B cell (primary cell): Measurements from ENCODE around the gene PTBP3. TPM values are rescaled to one million over a fixed set of nuclear protein-coding genes. Genes with fewer than 3 reads are reported as not detected.

Source experiments
- ATAC-seq: fragments of 200-7000 bp; cut with Tn5 transposase; one replicate; pipeline ENCODE4 v1.10.0; 2021; ENCODE audit warnings: low read depth, mild to moderate bottlenecking, moderate number of reproducible peaks, moderate library complexity
- CTCF ChIA-PET: fragments of 350-600 bp; sonication (Branson Sonifier 250); formaldehyde crosslinking; loops from one replicate; lab custom pipeline; 2021; ENCODE audit warnings: antibody characterized with exemption, inconsistent platforms; lab: Charles Lee
- POLR2A ChIA-PET: fragments of 350-600 bp; sonication (Branson Sonifier 250); formaldehyde crosslinking; loops from one replicate; lab custom pipeline; 2021; ENCODE audit warnings: antibody characterized with exemption; lab: Charles Lee
- DNase-seq: peaks from one replicate; pipeline ENCODE4 v3.0.0; 2013
- H2AFZ ChIP-seq: 2 replicates; pipeline ENCODE4 v1.6.1; 2012; ENCODE audit warnings: mild to moderate bottlenecking, low read depth, low read length; ENCODE audit not compliant: insufficient read depth, poor library complexity, severe bottlenecking
- H3K27ac ChIP-seq, 2 donors: 1 replicate in 1 of 2; 2 replicates in 1 of 2; pipeline ENCODE4 v1.5.1; 2012 to 2013; ENCODE audit warnings: low read length in 2 of 2, mild to moderate bottlenecking in 2 of 2, moderate library complexity in 1 of 2
- H3K27me3 ChIP-seq, 4 experiments: fragments of 200-600 bp in 1 of 4; sonication (generic) in 1 of 4; replicated peaks in 1 of 4; 1 replicate in 2 of 4; 2 replicates in 2 of 4; pipeline versions ENCODE4 v1.6.1 to v1.7.0; 2013 to 2016; ENCODE audit warnings: low read length in 3 of 4, mild to moderate bottlenecking in 2 of 4, mixed read lengths in 1 of 4, moderate library complexity in 1 of 4; ENCODE audit not compliant: insufficient read depth in 4 of 4, control insufficient read depth in 3 of 4; ENCODE audit errors: control extremely low read depth in 1 of 4
- H3K36me3 ChIP-seq, 2 experiments: replicated peaks in 1 of 2; 1 replicate in 1 of 2; 2 replicates in 1 of 2; pipeline versions ENCODE4 v1.6.1 to v1.7.1; 2013; ENCODE audit warnings: low read length in 1 of 2; ENCODE audit not compliant: insufficient read depth in 2 of 2, control insufficient read depth in 1 of 2; ENCODE audit errors: control extremely low read depth in 1 of 2, extremely low read depth in 1 of 2
- H3K4me1 ChIP-seq, 2 donors: fragments of 200-600 bp in 1 of 2; sonication (generic) in 1 of 2; 1 replicate in 1 of 2; 2 replicates in 1 of 2; pipeline versions ENCODE4 v1.5.1 to v1.6.1; 2013 to 2017; ENCODE audit warnings: low read length in 2 of 2; ENCODE audit not compliant: control insufficient read depth in 2 of 2, insufficient read depth in 2 of 2
- H3K4me2 ChIP-seq: replicated peaks from 2 replicates; pipeline ENCODE3; 2012; ENCODE audit warnings: mild to moderate bottlenecking, low read depth, low read length; ENCODE audit not compliant: poor library complexity, severe bottlenecking
- H3K4me3 ChIP-seq, 5 experiments: fragments of 200-600 bp in 1 of 5; sonication (generic) in 1 of 5; 1 replicate in 3 of 5; 2 replicates in 2 of 5; pipeline versions ENCODE4 v1.5.1 to v1.7.0; 2011 to 2016; ENCODE audit warnings: low read length in 4 of 5, mild to moderate bottlenecking in 4 of 5, low read depth in 2 of 5, control low read depth in 1 of 5, moderate library complexity in 1 of 5; ENCODE audit not compliant: insufficient read depth in 1 of 5; ENCODE audit errors: control extremely low read depth in 1 of 5, extremely low read depth in 1 of 5
- H3K79me2 ChIP-seq: fragments of 200-600 bp; sonication (generic); one replicate; pipeline ENCODE4 v1.6.0; 2016; ENCODE audit warnings: low read length; ENCODE audit not compliant: control insufficient read depth, insufficient read depth
- H3K9ac ChIP-seq: fragments of 200-600 bp; sonication (generic); 2 replicates; pipeline ENCODE4 v1.6.1; 2017; ENCODE audit warnings: mild to moderate bottlenecking, low read length, moderate library complexity
- H3K9me3 ChIP-seq, 3 donors: one replicate each; pipeline versions ENCODE4 v1.6.1 to v1.7.1; 2013; ENCODE audit warnings: low read length in 2 of 3; ENCODE audit not compliant: control insufficient read depth in 2 of 3, insufficient read depth in 1 of 3; ENCODE audit errors: control extremely low read depth in 1 of 3
- H4K20me1 ChIP-seq: 2 replicates; pipeline ENCODE4 v1.6.0; 2012; ENCODE audit warnings: mild to moderate bottlenecking, low read length; ENCODE audit not compliant: insufficient read depth, control insufficient read depth, poor library complexity, severe bottlenecking
- H3K27ac Mint-ChIP-seq: one replicate; pipeline ENCODE4 v1.8.0; 2021; ENCODE audit warnings: mixed read lengths
- H3K27me3 Mint-ChIP-seq: one replicate; pipeline ENCODE4 v1.8.0; 2021; ENCODE audit warnings: mixed read lengths
- H3K4me1 Mint-ChIP-seq: one replicate; pipeline ENCODE4 v1.8.0; 2021; ENCODE audit warnings: mixed read lengths
- H3K4me3 Mint-ChIP-seq: one replicate; pipeline ENCODE4 v1.8.0; 2021; ENCODE audit warnings: mixed read lengths
- H3K9me3 Mint-ChIP-seq: one replicate; pipeline ENCODE4 v1.8.0; 2022; ENCODE audit warnings: mixed read lengths; ENCODE audit not compliant: insufficient read depth
- CTCF ChIP-seq: fragments of 200-600 bp; IDR thresholded peaks from one replicate; pipeline ENCODE4 v1.8.0; 2022; ENCODE audit warnings: antibody characterized with exemption, mild to moderate bottlenecking
- EZH2 ChIP-seq: IDR thresholded peaks from 2 replicates; pipeline ENCODE4 v1.6.1; 2012; ENCODE audit warnings: borderline replicate concordance, low read depth, mild to moderate bottlenecking, moderate library complexity, low read length; ENCODE audit not compliant: insufficient read depth, poor library complexity, severe bottlenecking
- WGBS: methylation state at CpG from one replicate; pipeline ENCODE4 v1.1.5; 2013; ENCODE audit warnings: missing lambda C conversion rate; ENCODE audit not compliant: insufficient coverage; 5-methylcytosine and 5-hydroxymethylcytosine counted together
- intact Hi-C: fragments of 100-400 bp; cut with micrococcal nuclease; formaldehyde crosslinking; loops from one replicate; pipeline ENCODE4 v1.10.0; 2022
- polyA plus RNA-seq: library from polyadenylated mRNA; depleted of rRNA; stranded (reverse); fragments of >200 nt; gene quantifications from 2 replicates; pipeline ENCODE4 v1.2.3, GENCODE V29; 2012
- total RNA-seq, 2 donors: library from RNA; stranded (reverse); fragments of 120-200 nt in 1 of 2; gene quantifications; 1 replicate in 1 of 2; 2 replicates in 1 of 2; pipeline versions ENCODE4 v1.2.3 to v1.2.4, GENCODE V29; 2013 to 2022

The PTBP3 gene
- total and polyA plus RNA-seq, 2 donors (not counting 1 experiment from before 2014, with no cell fraction given): 22.8 to 133 TPM

- peak overlapping the region; percentile 78 to 88 for H3K27ac ChIP-seq
- DNase-seq (peak; percentile 65), ATAC-seq (no peak)
- H4K20me1 ChIP-seq: no peaks in the 10 kb centered on the region
- peak overlapping the region; percentile 95 for H2AFZ ChIP-seq
- no peaks in the 10 kb centered on the region for H3K36me3 ChIP-seq
- intact Hi-C loops: loop anchor here (1.0 to 5.0 kb wide), 2 partner anchors 337 to 349 kb away; partner anchors contain the start of gene INIP
- Mint-ChIP-seq H3K27ac (peak overlapping the region; percentile 92), H3K27me3 (no peaks in the 10 kb centered on the region), H3K9me3 (no peaks in the 10 kb centered on the region), H3K4me1 (peaks cover 65% of the 10 kb centered on the region), H3K4me3 (peak overlapping the region; percentile 95)
- H3K27me3 ChIP-seq: no peaks in the 10 kb centered on the region
- peak overlapping the region; percentile 78 for H3K4me2 ChIP-seq
- no peak for TF ChIP-seq EZH2
- TF ChIP-seq CTCF: no peak
- ChIA-PET CTCF (interaction anchor here (1.3 kb wide), 1 partner anchor 47 kb away, joined by 4 read pairs; the partner anchor contains the start of gene PTBP3), POLR2A (interaction anchor here (2.6 kb wide), 1 partner anchor 48 kb away, joined by 13 read pairs; the partner anchor contains the start of gene PTBP3)
- H3K9me3 ChIP-seq: no peaks in the 10 kb centered on the region
- H3K79me2 ChIP-seq: peaks cover 4% of the 10 kb centered on the region
- peaks cover 32 to 36% of the 10 kb centered on the region in 2 donors for H3K4me1 ChIP-seq
- H3K9ac ChIP-seq: peak overlapping the region; percentile 79
- H3K4me3 ChIP-seq: peak overlapping the region; percentile 79 to 98 (median 89)
- WGBS: 60% methylated on average over 1 of the region's 7 CpGs
These were observed 47.4 kb upstream of the PTBP3 start for GRCh38 chr9:112380825-112381221.
